Measurements from ENCODE around the gene ADAM12. TPM values are rescaled to one million over a fixed set of nuclear protein-coding genes. Genes with fewer than 3 reads are reported as not detected.

Gene ADAM12
- total RNA-seq, 2 experiments from 2014 or later: 1.2 to 1.7 TPM

DNA sequence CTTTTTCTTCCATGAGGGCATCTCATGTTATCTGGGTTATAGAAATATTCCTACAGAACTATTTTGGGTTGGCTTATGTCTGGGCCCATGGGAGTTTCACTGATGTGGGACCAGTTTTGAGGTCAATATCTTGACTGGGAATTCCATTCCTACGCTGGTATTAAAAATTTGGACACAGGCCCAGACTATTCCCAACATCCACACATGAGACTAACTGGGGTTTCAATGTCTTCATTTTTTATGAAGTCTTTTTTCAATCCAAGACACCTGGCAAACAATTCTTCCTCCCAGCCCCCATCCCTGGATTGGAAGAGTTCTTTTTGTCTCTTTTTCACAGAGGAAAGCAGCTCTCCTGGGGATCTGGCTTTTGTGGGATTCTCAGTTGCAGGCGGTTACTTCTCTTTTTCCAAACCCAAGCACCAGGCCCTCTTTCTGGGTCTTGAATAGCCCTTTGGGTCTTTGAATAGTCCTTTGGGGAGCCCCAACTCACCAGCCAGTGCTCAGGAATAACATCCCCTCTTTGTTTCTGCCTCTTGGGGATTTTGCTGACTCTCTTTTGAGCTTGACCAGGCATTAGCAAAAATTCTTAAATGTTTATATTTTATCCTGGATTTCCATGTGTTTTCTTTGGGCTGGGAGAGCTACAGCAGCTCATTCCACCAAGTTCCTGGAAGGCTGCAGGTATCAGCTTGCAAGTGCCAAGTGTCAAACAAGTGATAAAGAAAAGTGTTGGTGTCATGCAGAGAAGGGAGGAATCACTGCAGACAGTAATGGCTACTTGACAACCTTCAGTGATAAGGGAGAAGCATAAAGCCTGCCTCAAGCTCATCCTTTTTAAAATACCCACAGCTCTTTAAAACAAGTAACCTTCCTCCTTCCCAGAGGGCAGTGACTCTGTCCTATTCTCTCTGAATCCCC lies 234.3 kb downstream of the ADAM12 start:
- Mint-ChIP-seq H3K27me3 (peaks cover 2% of the 10 kb centered on the region), H3K9me3 (ENCODE audit: low read depth) (peaks cover 5% of the 10 kb centered on the region), H3K27ac (no peak overlapping the region), H3K4me3 (no peak overlapping the region), H3K36me3 (ENCODE audit: low read depth) (no peaks in the 10 kb centered on the region), H3K4me1 (no peaks in the 10 kb centered on the region)
- POLR2A ChIA-PET: no interaction called here
- CTCF ChIA-PET: no interaction called here
- ATAC-seq: no peak
- no peak for DNase-seq
- intact Hi-C loops (cut with DNase I, micrococcal nuclease): no loop called here

DNA sequence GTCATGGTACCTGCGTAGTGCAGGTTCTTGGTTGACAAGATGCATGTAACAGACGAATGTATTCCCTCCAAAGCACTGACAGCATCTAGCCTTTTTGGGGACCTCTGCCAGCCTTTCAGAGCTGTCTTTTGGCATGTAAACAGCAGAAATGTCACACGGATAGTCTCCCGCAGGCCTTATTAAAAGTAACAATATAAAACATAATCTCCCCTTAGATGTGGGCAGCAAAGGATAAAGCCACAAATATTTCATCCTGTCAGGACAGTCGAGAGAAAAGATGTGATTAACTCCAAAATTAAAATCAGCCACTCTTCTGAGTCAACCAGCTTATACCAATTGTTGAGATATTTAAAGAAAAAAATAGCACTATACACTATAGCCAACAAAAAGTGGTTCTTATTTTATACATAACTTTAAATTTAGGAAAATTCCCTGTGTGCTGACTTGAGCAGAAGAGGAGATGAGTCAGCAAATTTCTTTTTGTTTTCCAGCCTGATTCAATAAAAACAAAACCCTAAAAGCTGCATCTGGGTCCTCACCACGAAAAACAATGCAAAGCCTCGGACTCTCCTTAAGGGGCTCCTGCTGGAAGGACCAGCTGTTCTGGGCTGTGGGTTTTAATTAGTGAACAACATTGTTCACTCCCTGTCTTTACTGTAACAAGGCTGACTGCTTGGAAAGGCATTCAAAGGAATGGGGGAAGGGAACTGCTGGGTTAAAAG lies 240.2 kb downstream of the ADAM12 start:
- Mint-ChIP-seq H3K9me3 (ENCODE audit: low read depth) (peaks cover 5% of the 10 kb centered on the region), H3K4me3 (no peak overlapping the region), H3K27ac (no peak overlapping the region), H3K4me1 (no peaks in the 10 kb centered on the region), H3K27me3 (no peaks in the 10 kb centered on the region), H3K36me3 (ENCODE audit: low read depth) (no peaks in the 10 kb centered on the region)
- DNase-seq (no peak), ATAC-seq (no peak)
- CTCF ChIA-PET: no interaction called here
- POLR2A ChIA-PET: no interaction called here
- intact Hi-C loops (cut with DNase I, micrococcal nuclease): no loop called here

DNA sequence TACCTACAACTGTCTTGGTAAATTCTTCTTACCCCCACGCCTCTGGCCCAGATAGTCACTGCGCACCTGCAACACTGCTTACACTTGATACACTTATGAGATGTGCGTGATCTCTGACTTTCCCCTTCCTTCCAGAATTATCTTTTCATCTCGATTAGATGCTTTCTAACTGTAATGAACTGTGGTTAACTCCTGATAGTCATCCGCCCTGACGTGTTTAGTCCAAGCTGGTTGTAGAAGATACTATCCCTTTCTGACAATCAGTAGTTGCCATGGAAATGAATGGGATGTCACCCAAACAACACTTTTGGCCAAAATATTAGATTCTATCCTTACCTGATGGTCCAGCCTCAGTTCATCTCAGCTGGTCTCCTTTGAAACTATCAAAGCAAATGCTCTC lies 241.5 kb downstream of the ADAM12 start:
- Mint-ChIP-seq H3K4me1 (no peaks in the 10 kb centered on the region), H3K36me3 (ENCODE audit: low read depth) (no peaks in the 10 kb centered on the region), H3K27ac (no peak overlapping the region), H3K9me3 (ENCODE audit: low read depth) (peaks cover 5% of the 10 kb centered on the region), H3K27me3 (no peaks in the 10 kb centered on the region), H3K4me3 (no peak overlapping the region)
- no peak for DNase-seq
- ATAC-seq: no peak
- ChIA-PET POLR2A (no interaction called here), CTCF (interaction anchor here (1.4 kb wide), 1 partner anchor 11 kb away, joined by 4 read pairs; no protein-coding TSS in a partner anchor)
- intact Hi-C loops (cut with DNase I, micrococcal nuclease): no loop called here

GRCh38 chr10:126143117-126143516 lies 245.2 kb downstream of the ADAM12 start:
- intact Hi-C loops (cut with DNase I, micrococcal nuclease): no loop called here
- no peak overlapping the region for H3K27ac Mint-ChIP-seq
- CTCF ChIA-PET: no interaction called here
- H3K36me3 Mint-ChIP-seq (ENCODE audit: low read depth): no peaks in the 10 kb centered on the region
- no peaks in the 10 kb centered on the region for H3K27me3 Mint-ChIP-seq
- no peak overlapping the region for H3K4me3 Mint-ChIP-seq
- ATAC-seq (no peak), DNase-seq (no peak)
- POLR2A ChIA-PET: no interaction called here
- no peaks in the 10 kb centered on the region for H3K4me1 Mint-ChIP-seq
- no peaks in the 10 kb centered on the region for H3K9me3 Mint-ChIP-seq (ENCODE audit: low read depth)

GRCh38 chr10:126140746-126141273 lies 247.5 kb downstream of the ADAM12 start:
- peaks cover 3% of the 10 kb centered on the region for H3K9me3 Mint-ChIP-seq (ENCODE audit: low read depth)
- DNase-seq (no peak), ATAC-seq (no peak)
- H3K4me1 Mint-ChIP-seq: peaks cover 3% of the 10 kb centered on the region
- no peak overlapping the region for H3K27ac Mint-ChIP-seq
- intact Hi-C loops (cut with DNase I, micrococcal nuclease): no loop called here
- no peaks in the 10 kb centered on the region for H3K36me3 Mint-ChIP-seq (ENCODE audit: low read depth)
- ChIA-PET POLR2A (no interaction called here), CTCF (no interaction called here)
- H3K4me3 Mint-ChIP-seq: no peak overlapping the region
- no peaks in the 10 kb centered on the region for H3K27me3 Mint-ChIP-seq

- H3K27ac Mint-ChIP-seq: no peak overlapping the region
- intact Hi-C loops (cut with DNase I, micrococcal nuclease): no loop called here
- H3K4me3 Mint-ChIP-seq: no peak overlapping the region
- H3K36me3 Mint-ChIP-seq (ENCODE audit: low read depth): no peaks in the 10 kb centered on the region
- POLR2A ChIA-PET: no interaction called here
- no peak for ATAC-seq
- H3K4me1 Mint-ChIP-seq: peaks cover 5% of the 10 kb centered on the region
- CTCF ChIA-PET: interaction anchor here (1.1 kb wide), 1 partner anchor 153 kb away, joined by 3 read pairs; no protein-coding TSS in a partner anchor
- peaks cover 3% of the 10 kb centered on the region for H3K27me3 Mint-ChIP-seq
- DNase-seq: no peak
- H3K9me3 Mint-ChIP-seq (ENCODE audit: low read depth): peaks cover 3% of the 10 kb centered on the region
Observed at GRCh38 chr10:126137562-126138221, 250.6 kb downstream of the ADAM12 start.

DNA sequence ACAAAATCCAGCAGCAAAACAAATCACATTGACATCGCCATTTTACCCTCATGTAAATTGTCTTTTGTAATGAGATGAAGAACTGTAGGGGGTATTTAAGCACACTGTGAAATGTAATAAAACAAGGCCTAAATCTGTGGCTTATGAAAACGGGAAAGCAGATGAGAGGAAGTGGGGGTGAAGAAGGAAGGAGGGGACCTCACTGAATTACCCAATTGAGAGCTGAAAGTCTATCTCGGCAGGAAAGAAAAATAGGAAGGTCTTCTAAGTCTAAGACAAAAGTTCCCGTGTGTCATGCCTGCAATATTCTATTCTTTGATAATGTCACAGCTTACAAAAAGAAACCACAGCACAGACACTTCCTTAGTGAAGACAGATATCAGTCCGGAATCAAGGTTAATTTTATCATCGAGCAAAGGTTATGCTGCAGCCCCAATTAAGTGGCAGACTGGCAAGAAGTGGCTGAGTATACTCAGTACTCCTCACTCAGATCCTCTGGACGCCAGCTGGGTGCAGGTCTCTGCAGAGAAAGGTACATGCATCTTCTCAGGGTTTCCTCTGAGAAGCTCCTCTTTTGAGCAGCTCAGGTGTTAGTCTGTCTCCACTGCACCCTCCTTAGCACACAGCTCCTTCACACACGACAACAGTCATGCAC lies 252.2 kb downstream of the ADAM12 start:
- Mint-ChIP-seq H3K4me3 (no peak overlapping the region), H3K4me1 (peaks cover 5% of the 10 kb centered on the region), H3K27me3 (peaks cover 3% of the 10 kb centered on the region), H3K27ac (no peak overlapping the region), H3K9me3 (ENCODE audit: low read depth) (peaks cover 3% of the 10 kb centered on the region), H3K36me3 (ENCODE audit: low read depth) (no peaks in the 10 kb centered on the region)
- intact Hi-C loops (cut with DNase I, micrococcal nuclease): no loop called here
- DNase-seq: no peak
- ATAC-seq: no peak
- POLR2A ChIA-PET: no interaction called here
- CTCF ChIA-PET: interaction anchor here (1.1 kb wide), 2 partner anchors 10 to 152 kb away, joined by 3 to 4 read pairs; no protein-coding TSS in a partner anchor

GRCh38 chr10:126135177-126135576 lies 253.1 kb downstream of the ADAM12 start:
- DNase-seq (no peak), ATAC-seq (no peak)
- ChIA-PET POLR2A (no interaction called here), CTCF (interaction anchor here (0.6 kb wide), 2 partner anchors 203 to 1244 kb away, joined by 3 read pairs; no protein-coding TSS in a partner anchor)
- H3K9me3 Mint-ChIP-seq (ENCODE audit: low read depth): peaks cover 3% of the 10 kb centered on the region
- H3K36me3 Mint-ChIP-seq (ENCODE audit: low read depth): no peaks in the 10 kb centered on the region
- peaks cover 5% of the 10 kb centered on the region for H3K4me1 Mint-ChIP-seq
- no peak overlapping the region for H3K27ac Mint-ChIP-seq
- H3K4me3 Mint-ChIP-seq: no peak overlapping the region
- intact Hi-C loops (cut with DNase I, micrococcal nuclease): no loop called here
- H3K27me3 Mint-ChIP-seq: peaks cover 3% of the 10 kb centered on the region

- POLR2A ChIA-PET: no interaction called here
- Mint-ChIP-seq H3K9me3 (ENCODE audit: low read depth) (peaks cover 3% of the 10 kb centered on the region), H3K27me3 (peaks cover 3% of the 10 kb centered on the region), H3K27ac (no peak overlapping the region), H3K36me3 (ENCODE audit: low read depth) (no peaks in the 10 kb centered on the region), H3K4me1 (peaks cover 5% of the 10 kb centered on the region), H3K4me3 (no peak overlapping the region)
- intact Hi-C loops (cut with DNase I, micrococcal nuclease): no loop called here
- ATAC-seq (no peak), DNase-seq (no peak)
- CTCF ChIA-PET: no interaction called here
Observed at GRCh38 chr10:126133906-126134656, 254.2 kb downstream of the ADAM12 start.

DNA sequence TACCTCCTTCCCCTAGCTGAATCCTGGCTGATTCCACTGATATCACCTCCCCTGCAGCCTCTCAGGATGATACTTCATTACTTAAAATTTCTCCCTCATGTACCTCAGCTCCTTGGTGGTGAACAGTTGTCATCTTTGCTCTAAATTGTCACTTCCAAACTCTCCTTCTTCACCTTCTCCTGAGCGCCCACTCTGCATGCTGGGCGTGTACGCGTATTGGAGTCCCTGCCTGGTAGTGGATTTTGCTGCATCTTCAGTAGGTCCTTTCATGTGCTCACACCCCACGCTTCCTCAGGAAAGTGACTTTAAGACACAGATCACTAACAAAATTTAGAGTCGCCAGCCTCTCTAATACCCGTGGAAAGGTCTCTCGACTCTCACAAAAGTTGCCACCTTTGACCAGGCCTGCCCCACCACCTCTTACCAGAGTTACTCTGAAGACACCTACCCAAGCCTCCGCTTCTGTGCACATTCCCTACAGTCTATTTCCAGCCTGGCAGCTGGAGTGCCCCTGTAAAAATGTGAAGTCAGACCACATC lies 255.1 kb downstream of the ADAM12 start:
- ChIA-PET POLR2A (no interaction called here), CTCF (no interaction called here)
- Mint-ChIP-seq H3K4me3 (no peak overlapping the region), H3K4me1 (peaks cover 5% of the 10 kb centered on the region), H3K27me3 (peaks cover 3% of the 10 kb centered on the region), H3K9me3 (ENCODE audit: low read depth) (peaks cover 3% of the 10 kb centered on the region), H3K36me3 (ENCODE audit: low read depth) (no peaks in the 10 kb centered on the region), H3K27ac (no peak overlapping the region)
- no peak for ATAC-seq
- intact Hi-C loops (cut with DNase I, micrococcal nuclease): no loop called here
- no peak for DNase-seq

Data from activated CD4-positive, alpha-beta T cell treated with anti-CD3 and anti-CD28 coated beads for 36 hours (primary cell).